CD1c-positive myeloid dendritic cell (primary cell): Measurements from ENCODE around the gene MAP4K3.
A peak's percentile ranks its signal among the peaks of the same experiment; 100 is the strongest.
"Not testable (repeated sequence)": the region's sequence is repeated elsewhere in the genome, so short reads cannot be mapped to it uniquely, and the experiment has no call there.

Experiments
- DNase-seq: peaks from one replicate; pipeline ENCODE4 v3.0.0-alpha.2; 2016; ENCODE audit errors: extremely low spot score

MAP4K3 gene

DNA sequence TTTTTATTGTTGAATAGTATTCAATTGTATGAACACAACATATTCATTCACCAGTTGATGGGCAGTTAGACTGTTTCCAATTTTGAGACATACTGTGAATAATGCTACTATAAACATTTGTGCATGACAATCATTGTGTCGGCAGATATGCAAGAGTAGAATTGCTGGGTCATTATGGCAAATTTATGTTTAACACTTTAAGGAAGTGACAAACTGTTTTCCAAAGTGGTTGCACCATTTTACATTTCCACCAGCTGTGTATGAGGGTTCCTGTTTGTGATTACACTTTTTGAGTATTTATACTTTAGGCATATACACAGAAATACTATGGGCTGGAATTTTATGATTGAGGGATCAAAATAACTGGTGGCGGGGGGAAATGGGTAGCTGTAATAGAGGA, 61.2 kb downstream of the MAP4K3 start:
- peak; percentile 49 for DNase-seq

DNA sequence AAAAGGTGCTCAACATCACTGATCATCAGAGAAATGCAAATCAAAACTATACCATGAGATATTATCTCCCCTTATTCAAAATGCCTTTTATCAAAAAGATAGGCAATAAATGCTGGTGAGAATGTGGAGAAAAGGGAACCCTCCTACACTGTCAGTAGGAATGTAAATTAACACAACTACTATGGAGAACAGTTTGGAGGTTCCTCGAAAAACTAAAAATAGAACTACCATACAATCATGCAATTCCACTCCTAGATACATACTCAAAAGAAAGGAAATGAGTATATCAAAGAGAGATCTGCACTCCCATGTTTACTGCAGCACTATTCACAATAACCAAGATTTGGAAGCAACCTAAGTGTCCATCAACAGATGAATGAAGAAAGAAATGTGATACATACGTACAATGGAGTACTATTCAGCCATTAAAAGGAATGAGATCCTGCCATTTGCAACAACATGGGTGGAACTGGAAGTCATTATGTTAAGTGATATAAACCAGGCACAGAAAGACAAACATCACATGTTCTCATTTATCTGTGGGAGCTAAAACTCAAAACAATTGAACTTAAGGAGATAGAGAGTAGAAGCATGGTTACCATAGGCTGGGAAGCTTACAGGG, 63.8 kb downstream of the MAP4K3 start:
- DNase-seq, result peak; percentile 55

- no peak for DNase-seq
Measured at GRCh38 chr2:39370101-39370500, 67.0 kb downstream of the MAP4K3 start.

- no peak for DNase-seq
Measured at GRCh38 chr2:39368846-39369245, 68.2 kb downstream of the MAP4K3 start.

DNA sequence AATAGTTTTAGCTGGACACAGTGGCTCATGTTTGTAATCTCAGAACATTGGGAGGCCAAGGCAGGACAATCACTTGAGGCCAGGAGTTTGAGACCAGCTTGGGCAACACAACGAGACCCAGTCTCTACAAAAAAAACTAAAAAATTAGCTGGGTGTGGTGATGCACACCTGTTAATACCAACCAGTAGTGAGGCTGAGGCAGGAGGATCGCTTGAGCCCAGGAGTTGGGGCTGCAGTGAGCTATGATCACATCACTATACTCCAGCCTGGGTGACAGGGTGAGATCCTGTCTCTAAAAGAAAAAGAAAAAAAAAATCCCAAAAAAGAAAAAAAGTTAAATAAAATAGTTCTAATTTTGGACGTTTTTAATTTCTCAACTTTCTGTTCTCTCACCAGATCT, 68.7 kb downstream of the MAP4K3 start:
- DNase-seq, result no peak

DNA sequence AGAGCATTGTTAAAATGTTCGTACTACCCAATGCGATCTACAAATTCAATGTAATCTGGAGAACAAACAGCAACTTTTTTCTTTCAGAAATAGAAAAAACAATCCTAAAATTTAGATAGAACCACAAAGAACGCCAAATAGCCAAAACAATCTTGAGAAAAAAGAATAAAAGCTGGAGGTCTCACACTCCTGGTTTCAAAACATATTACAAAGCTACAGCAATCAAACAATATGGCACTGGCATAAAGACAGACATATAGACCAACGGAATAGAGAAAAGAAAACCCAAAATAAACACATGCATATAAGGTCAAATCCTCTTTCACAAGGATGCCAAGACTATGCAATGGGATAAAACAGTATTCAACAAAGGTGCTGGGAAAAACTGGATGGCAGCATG, 74.5 kb downstream of the MAP4K3 start:
- DNase-seq, result no peak

GRCh38 chr2:39361511-39361910, 75.6 kb downstream of the MAP4K3 start:
- no peak for DNase-seq

- DNase-seq, result not testable (repeated sequence)
Measured at GRCh38 chr2:39360342-39360741, 76.7 kb downstream of the MAP4K3 start.

GRCh38 chr2:39359453-39360038, 77.5 kb downstream of the MAP4K3 start:
- no peak for DNase-seq

- DNase-seq, result no peak
Measured at GRCh38 chr2:39356922-39357639, 80.0 kb downstream of the MAP4K3 start.

DNA sequence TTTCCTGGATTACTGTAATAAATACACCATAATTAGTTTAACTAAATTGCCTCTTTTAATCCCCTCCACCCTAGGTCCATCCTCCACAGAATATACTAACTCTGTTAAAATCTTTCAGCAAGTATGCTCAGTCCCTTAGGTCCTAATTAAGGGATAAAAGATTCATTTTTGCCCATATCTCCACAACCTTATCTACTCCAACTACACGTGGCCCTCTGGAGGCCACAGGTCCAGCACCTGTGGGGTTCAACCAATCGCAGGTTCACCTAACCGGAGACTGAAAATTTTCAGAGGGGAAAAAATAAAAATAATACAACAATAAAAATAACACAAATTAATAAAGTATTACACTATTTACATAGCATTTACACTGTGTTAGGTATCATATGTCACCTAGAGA, 86.4 kb downstream of the MAP4K3 start:
- DNase-seq, result no peak

DNA sequence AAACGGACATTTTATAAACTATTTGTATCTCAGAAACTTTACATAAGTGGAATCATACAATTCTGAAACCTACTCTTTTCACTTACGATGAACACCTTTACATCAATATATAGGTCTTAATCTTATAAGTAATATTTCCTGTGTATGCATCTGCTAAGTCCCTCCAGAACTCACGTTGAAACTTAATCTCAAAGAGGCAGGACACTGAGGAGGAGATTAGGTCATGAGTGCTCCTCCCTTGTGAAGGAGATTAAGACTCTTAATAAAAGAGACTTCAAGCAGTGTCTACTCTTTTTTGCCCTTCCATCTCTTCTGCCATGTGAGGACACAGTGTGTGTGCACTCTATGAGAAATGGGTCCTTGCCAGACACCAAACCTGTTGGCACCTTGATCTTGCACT, 98.6 kb downstream of the MAP4K3 start:
- DNase-seq, result no peak

DNA sequence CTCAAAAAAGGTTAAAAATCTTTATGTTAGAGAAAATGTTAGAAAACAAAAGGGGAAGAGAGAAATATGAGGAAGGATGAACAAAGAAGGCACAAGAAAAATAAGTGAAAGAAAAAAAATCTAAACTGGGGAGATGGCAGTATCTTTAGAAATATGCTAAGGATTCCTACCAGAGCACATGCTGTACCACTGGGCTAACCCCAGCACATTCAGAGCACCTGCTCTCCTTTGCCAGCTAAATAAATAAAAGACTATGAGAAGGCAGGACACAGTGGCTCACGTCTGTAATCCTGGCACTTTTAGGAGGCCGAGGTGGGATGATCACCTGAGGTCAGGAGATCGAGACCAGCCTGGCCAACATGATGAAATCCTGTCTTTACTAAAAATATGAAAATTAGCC, 101.2 kb downstream of the MAP4K3 start:
- DNase-seq, result no peak

DNA sequence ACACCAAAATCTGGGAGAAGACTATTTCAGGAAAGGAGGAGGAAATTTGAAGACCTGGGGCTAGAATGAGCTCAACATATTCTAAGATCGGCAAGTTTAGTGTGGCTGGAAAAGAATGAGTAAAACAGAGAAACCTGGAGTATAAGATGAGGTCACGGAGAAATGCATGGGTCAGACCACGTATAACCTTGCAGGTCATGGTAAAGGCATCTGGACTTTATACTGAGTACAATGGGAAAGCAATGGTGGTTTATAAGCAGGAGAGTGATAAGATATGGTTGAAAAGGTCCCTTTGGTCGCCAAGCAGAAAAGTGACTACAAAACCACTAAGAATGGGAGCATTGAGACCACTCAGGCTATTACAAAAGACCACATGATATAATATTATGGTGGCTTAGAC, 102.1 kb downstream of the MAP4K3 start:
- no peak for DNase-seq

DNA sequence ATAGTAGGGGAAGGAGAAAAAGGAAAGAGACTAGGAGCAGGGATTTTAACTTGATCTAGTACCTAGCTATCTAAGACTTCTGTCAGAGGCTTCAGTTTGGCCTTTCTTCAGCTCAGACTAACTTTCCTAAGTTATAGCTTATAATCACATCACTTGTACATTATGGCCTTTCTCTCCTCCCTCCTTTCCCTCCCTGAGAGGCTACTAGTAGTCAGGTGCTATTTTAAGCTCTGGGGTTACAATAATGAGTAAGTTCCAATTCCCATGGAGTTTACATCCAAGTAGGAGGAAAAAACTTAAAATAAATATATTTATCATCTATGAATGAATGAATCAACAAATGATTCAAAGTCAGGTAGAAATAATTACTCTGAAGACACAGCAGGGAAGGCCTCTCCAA, 102.6 kb downstream of the MAP4K3 start:
- no peak for DNase-seq

GRCh38 chr2:39326644-39327043, 110.4 kb downstream of the MAP4K3 start:
- no peak for DNase-seq

- no peak for DNase-seq
Measured at GRCh38 chr2:39325966-39326365, 111.1 kb downstream of the MAP4K3 start.

GRCh38 chr2:39321056-39322035, 115.7 kb downstream of the MAP4K3 start:
- not testable (repeated sequence) for DNase-seq

DNA sequence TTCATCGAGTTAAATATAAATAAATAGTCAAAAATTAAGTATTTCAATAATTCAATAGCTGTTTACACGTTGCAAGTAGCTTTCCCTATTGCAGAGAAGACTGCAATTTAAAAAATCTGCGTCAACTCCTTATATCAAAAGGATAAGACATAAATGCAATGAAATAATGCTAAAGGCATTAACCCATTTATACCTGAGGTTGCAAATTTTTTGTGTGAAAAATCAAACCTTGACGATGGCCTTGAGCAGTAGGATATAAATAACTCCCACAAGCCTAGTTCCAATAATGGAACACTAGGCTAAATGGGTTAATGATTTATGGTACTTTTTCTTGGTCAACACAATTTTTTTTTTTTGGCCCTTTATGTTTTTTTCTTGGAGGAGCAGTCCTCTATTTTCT, 116.9 kb downstream of the MAP4K3 start:
- no peak for DNase-seq

- no peak for DNase-seq
Measured at GRCh38 chr2:39313575-39313974, 123.5 kb downstream of the MAP4K3 start.

DNA sequence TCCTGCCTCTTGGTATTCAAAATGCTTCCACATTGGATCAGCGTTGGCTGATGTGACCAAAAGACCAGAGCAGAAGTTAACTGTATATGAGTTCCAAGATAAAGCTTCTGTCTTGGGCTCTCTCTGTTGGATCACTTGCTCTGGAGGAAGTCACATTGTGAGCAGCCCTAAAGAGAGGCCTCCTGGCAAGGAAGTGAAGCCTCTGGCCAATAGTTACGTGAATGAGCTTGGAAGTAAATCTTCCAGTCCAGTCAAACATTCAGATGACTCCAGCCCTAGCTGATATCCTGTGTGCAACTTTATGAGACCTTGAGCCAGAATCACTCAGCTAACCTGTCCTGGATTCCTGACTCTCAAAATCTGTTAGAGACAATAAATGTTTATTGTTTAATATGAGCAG, 125.6 kb downstream of the MAP4K3 start:
- no peak for DNase-seq

- no peak for DNase-seq
Measured at GRCh38 chr2:39308778-39309177, 128.3 kb downstream of the MAP4K3 start.
